Fibroblast of lung (primary cell): Measurements from ENCODE around the gene TRPM3. TPM values are rescaled to one million over a fixed set of nuclear protein-coding genes. Genes with fewer than 3 reads are reported as not detected.

ENCODE experiments used
- DNase-seq, 2 donors: peaks; one replicate each; pipeline versions ENCODE4 v3.0.0 to v3.0.0-alpha.2; 2010; ENCODE audit warnings: low read depth in 2 of 2
- H2AFZ ChIP-seq: 2 replicates; pipeline ENCODE4 v1.5.1; 2012; ENCODE audit warnings: low read length, control low read depth, inconsistent platforms
- H3K27ac ChIP-seq: 2 replicates; pipeline ENCODE4 v1.5.1; 2011; ENCODE audit warnings: low read length, control low read depth; ENCODE audit not compliant: insufficient read depth
- H3K27me3 ChIP-seq: 2 replicates; pipeline ENCODE4 v1.5.1; 2011; ENCODE audit warnings: mild to moderate bottlenecking, low read length; ENCODE audit not compliant: control insufficient read depth, insufficient read depth
- H3K36me3 ChIP-seq: 2 replicates; pipeline ENCODE4 v1.5.1; 2011; ENCODE audit warnings: low read length; ENCODE audit not compliant: control insufficient read depth, insufficient read depth
- H3K4me1 ChIP-seq: 2 replicates; pipeline ENCODE4 v1.5.1; 2011; ENCODE audit warnings: low read length; ENCODE audit not compliant: control insufficient read depth, insufficient read depth; ENCODE audit errors: extremely low read depth
- H3K4me2 ChIP-seq: 2 replicates; pipeline ENCODE4 v1.5.1; 2011; ENCODE audit warnings: low read length, control low read depth; ENCODE audit not compliant: insufficient read depth; ENCODE audit errors: extremely low read depth
- H3K4me3 ChIP-seq, 4 experiments: fragments of 200-600 bp in 1 of 4; sonication (generic) in 1 of 4; replicated peaks in 1 of 4; 2 replicates each; pipeline ENCODE4 v1.5.1; 2011 to 2016; ENCODE audit warnings: low read length in 4 of 4, low read depth in 3 of 4, mild to moderate bottlenecking in 3 of 4, control low read depth in 2 of 4, inconsistent platforms in 1 of 4, mixed read lengths in 1 of 4; ENCODE audit not compliant: insufficient read depth in 1 of 4; ENCODE audit errors: control extremely low read depth in 1 of 4
- H3K79me2 ChIP-seq: 2 replicates; pipeline ENCODE4 v1.5.1; 2012; ENCODE audit warnings: mild to moderate bottlenecking, low read length, inconsistent platforms; ENCODE audit not compliant: control insufficient read depth, insufficient read depth
- H3K9ac ChIP-seq: 2 replicates; pipeline ENCODE4 v1.5.1; 2011; ENCODE audit warnings: mild to moderate bottlenecking, low read length, control low read depth; ENCODE audit not compliant: insufficient read depth
- H3K9me3 ChIP-seq: 2 replicates; pipeline ENCODE4 v1.5.1; 2012; ENCODE audit warnings: low read depth, low read length; ENCODE audit not compliant: control insufficient read depth, insufficient read depth
- H4K20me1 ChIP-seq: 2 replicates; pipeline ENCODE4 v1.5.1; 2011; ENCODE audit warnings: low read length; ENCODE audit not compliant: control insufficient read depth, insufficient read depth; ENCODE audit errors: extremely low read depth
- CTCF ChIP-seq, 2 donors: IDR thresholded peaks in 1 of 2; conservative IDR thresholded peaks in 1 of 2; 1 replicate in 1 of 2; 2 replicates in 1 of 2; pipeline ENCODE4 v1.5.1; 2011 to 2012; ENCODE audit warnings: low read length in 2 of 2, control low read depth in 1 of 2, inconsistent platforms in 1 of 2, low read depth in 1 of 2, mild to moderate bottlenecking in 1 of 2
- EZH2 ChIP-seq: IDR thresholded peaks from 2 replicates; pipeline ENCODE4 v1.5.1; 2012; ENCODE audit warnings: low read length, control low read depth, mild to moderate bottlenecking; ENCODE audit errors: missing control alignments
- polyA plus RNA-seq, 2 donors: library from polyadenylated mRNA; depleted of rRNA in 1 of 2; stranded (reverse) in 1 of 2; unstranded in 1 of 2; fragments of >200 nt; gene quantifications; 2 replicates each; pipeline ENCODE4 v1.2.1, GENCODE V29; 2011 to 2012; ENCODE audit warnings: missing spikeins in 1 of 2
- total RNA-seq: library from RNA; depleted of rRNA; stranded (reverse); fragments of >200 nt; gene quantifications from 2 replicates; pipeline ENCODE4 v1.2.1, GENCODE V29; 2014

The TRPM3 gene
- total and polyA plus RNA-seq, 2 donors (not counting 1 experiment from before 2014, with no cell fraction given) = 0.05 to 0.50 TPM

GRCh38 chr9:71106992-71107391, 14.4 kb downstream of the TRPM3 start:
- Histone ChIP-seq H3K9me3 (no peaks in the 10 kb centered on the region), H3K4me2 (no peak overlapping the region), H3K4me1 (no peaks in the 10 kb centered on the region), H3K9ac (no peak overlapping the region), H3K4me3 (no peak overlapping the region), H3K79me2 (no peaks in the 10 kb centered on the region), H3K27ac (no peak overlapping the region), H2AFZ (no peak overlapping the region), H4K20me1 (no peaks in the 10 kb centered on the region), H3K36me3 (no peaks in the 10 kb centered on the region), H3K27me3 (no peaks in the 10 kb centered on the region)
- TF ChIP-seq CTCF (conservative IDR thresholded peaks at IDR 0.05 in 1 of 2, IDR thresholded peaks at IDR 0.05 in 1 of 2; ENCODE audit: low read depth in 1 of 2, low read length in 2 of 2) = no peak
- TF ChIP-seq EZH2 = no peak
- no peak for DNase-seq

GRCh38 chr9:71105192-71105591, 16.2 kb downstream of the TRPM3 start:
- no peaks in the 10 kb centered on the region for H4K20me1 ChIP-seq
- no peaks in the 10 kb centered on the region for H3K27me3 ChIP-seq
- no peak overlapping the region for H3K9ac ChIP-seq
- no peak overlapping the region for H3K27ac ChIP-seq
- DNase-seq = no peak
- H3K36me3 ChIP-seq = no peaks in the 10 kb centered on the region
- no peaks in the 10 kb centered on the region for H3K79me2 ChIP-seq
- no peaks in the 10 kb centered on the region for H3K9me3 ChIP-seq
- H2AFZ ChIP-seq = no peak overlapping the region
- no peak overlapping the region for H3K4me3 ChIP-seq
- no peak overlapping the region for H3K4me2 ChIP-seq
- H3K4me1 ChIP-seq = no peaks in the 10 kb centered on the region
- TF ChIP-seq CTCF (conservative IDR thresholded peaks at IDR 0.05 in 1 of 2, IDR thresholded peaks at IDR 0.05 in 1 of 2; ENCODE audit: low read depth in 1 of 2, low read length in 2 of 2) (no peak), EZH2 (no peak)

GRCh38 chr9:71098801-71099200, 22.6 kb downstream of the TRPM3 start:
- Histone ChIP-seq H3K27ac (no peak overlapping the region), H4K20me1 (no peaks in the 10 kb centered on the region), H3K4me2 (no peak overlapping the region), H3K9ac (no peak overlapping the region), H3K4me3 (no peak overlapping the region), H3K27me3 (no peaks in the 10 kb centered on the region), H3K79me2 (no peaks in the 10 kb centered on the region), H2AFZ (no peak overlapping the region), H3K36me3 (no peaks in the 10 kb centered on the region), H3K9me3 (no peaks in the 10 kb centered on the region), H3K4me1 (no peaks in the 10 kb centered on the region)
- TF ChIP-seq CTCF (conservative IDR thresholded peaks at IDR 0.05 in 1 of 2, IDR thresholded peaks at IDR 0.05 in 1 of 2; ENCODE audit: low read depth in 1 of 2, low read length in 2 of 2) = no peak
- no peak for TF ChIP-seq EZH2
- DNase-seq = no peak
